ENCODE results near the gene SBF2. TPM values are rescaled to one million over a fixed set of nuclear protein-coding genes. Genes with fewer than 3 reads are reported as not detected.

Gene SBF2
- total RNA-seq, 1 donor from 2014 or later, result 26.2 TPM

- DNase-seq (ENCODE audit: low read depth), result no peak
- TF ChIP-seq CTCF (conservative IDR thresholded peaks at IDR 0.05; ENCODE audit: low read depth, low read length), result no peak
- H3K4me3 ChIP-seq (ENCODE audit: low read depth, low read length), result no peak overlapping the region
These were observed 409.4 kb downstream of the SBF2 start for GRCh38 chr11:9884601-9885000.

GRCh38 chr11:9880657-9881056 is 413.4 kb downstream of the SBF2 start:
- no peak for DNase-seq (ENCODE audit: low read depth)
- TF ChIP-seq CTCF (conservative IDR thresholded peaks at IDR 0.05; ENCODE audit: low read depth, low read length), result no peak
- no peak overlapping the region for H3K4me3 ChIP-seq (ENCODE audit: low read depth, low read length)

- H3K4me3 ChIP-seq (ENCODE audit: low read depth, low read length), result no peak overlapping the region
- no peak for TF ChIP-seq CTCF (conservative IDR thresholded peaks at IDR 0.05; ENCODE audit: low read depth, low read length)
- DNase-seq (ENCODE audit: low read depth), result no peak
These were observed 415.1 kb downstream of the SBF2 start for GRCh38 chr11:9878936-9879335.

GRCh38 chr11:9876331-9876730 is 417.7 kb downstream of the SBF2 start:
- no peak for DNase-seq (ENCODE audit: low read depth)
- TF ChIP-seq CTCF (conservative IDR thresholded peaks at IDR 0.05; ENCODE audit: low read depth, low read length), result no peak
- H3K4me3 ChIP-seq (ENCODE audit: low read depth, low read length), result no peak overlapping the region

- no peak for TF ChIP-seq CTCF (conservative IDR thresholded peaks at IDR 0.05; ENCODE audit: low read depth, low read length)
- no peak for DNase-seq (ENCODE audit: low read depth)
- no peak overlapping the region for H3K4me3 ChIP-seq (ENCODE audit: low read depth, low read length)
These were observed 418.2 kb downstream of the SBF2 start for GRCh38 chr11:9875862-9876261.

GRCh38 chr11:9875399-9875798 is 418.6 kb downstream of the SBF2 start:
- H3K4me3 ChIP-seq (ENCODE audit: low read depth, low read length), result no peak overlapping the region
- TF ChIP-seq CTCF (conservative IDR thresholded peaks at IDR 0.05; ENCODE audit: low read depth, low read length), result no peak
- DNase-seq (ENCODE audit: low read depth), result no peak

- no peak for DNase-seq (ENCODE audit: low read depth)
- no peak for TF ChIP-seq CTCF (conservative IDR thresholded peaks at IDR 0.05; ENCODE audit: low read depth, low read length)
- H3K4me3 ChIP-seq (ENCODE audit: low read depth, low read length), result no peak overlapping the region
These were observed 419.6 kb downstream of the SBF2 start for GRCh38 chr11:9874466-9874865.

All from epithelial cell of proximal tubule (primary cell).